ENCODE results near the gene BHLHE40. TPM values are rescaled to one million over a fixed set of nuclear protein-coding genes. Genes with fewer than 3 reads are reported as not detected.

BHLHE40 gene
- total and polyA plus RNA-seq, 2 donors (not counting 3 experiments of a cell fraction or from before 2014, with no cell fraction given), result 40.3 to 57.9 TPM

DNA sequence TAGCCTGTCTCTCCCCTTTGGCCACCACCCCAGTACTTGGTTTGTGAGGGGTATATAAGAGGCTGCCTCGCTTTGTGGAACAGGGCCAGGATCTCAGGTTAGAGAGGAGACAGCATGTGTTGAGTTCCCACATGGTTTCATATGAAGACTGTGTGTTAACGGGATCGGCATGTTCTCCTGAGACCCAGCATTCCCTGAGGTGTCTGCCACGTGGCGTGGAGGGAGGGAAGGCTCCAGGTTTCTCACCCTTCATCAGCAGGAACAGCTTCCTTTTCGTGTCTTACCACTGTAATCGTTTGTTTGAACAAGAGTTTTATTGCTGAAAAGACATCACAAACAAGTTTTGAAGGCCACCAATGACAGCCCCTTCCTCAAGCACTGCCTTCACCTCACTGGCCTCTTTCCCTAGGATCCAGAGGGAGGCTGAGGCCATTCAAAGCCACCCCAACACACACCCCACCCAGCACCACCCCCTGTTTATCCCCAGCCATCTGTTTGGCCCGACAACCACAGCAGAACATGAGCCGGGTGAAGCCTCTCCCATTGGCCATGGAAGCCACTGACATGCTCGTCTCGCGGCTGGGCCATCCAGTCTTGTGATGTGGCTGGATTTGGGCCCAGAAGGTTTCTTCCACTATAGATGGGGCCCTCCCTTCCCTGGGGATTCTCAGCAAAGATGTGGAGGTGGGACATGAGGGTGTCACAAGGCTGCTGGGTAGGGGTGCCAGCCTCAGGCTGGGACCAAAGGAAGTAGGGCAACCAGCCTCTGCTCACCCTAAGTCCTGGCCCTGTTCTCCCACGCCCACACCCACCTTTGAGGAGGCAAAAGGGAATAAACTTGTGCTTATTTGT is 10.0 kb downstream of the BHLHE40 start:
- POLR2A ChIA-PET, result no interaction called here
- Histone ChIP-seq H3K79me2 (ENCODE audit: control insufficient read depth, insufficient read depth, low read length) (peaks cover 4% of the 10 kb centered on the region), H3K4me2 (ENCODE audit: insufficient read depth, low read length) (no peak overlapping the region), H3K36me3 (ENCODE audit: control insufficient read depth in 2 of 2, extremely low read depth in 1 of 2, insufficient read depth in 2 of 2, low read length in 2 of 2) (no peaks in the 10 kb centered on the region), H4K20me1 (replicated peaks; ENCODE audit: control insufficient read depth, extremely low read depth, insufficient read depth, low read length) (no peaks in the 10 kb centered on the region), H3K4me1 (ENCODE audit: control insufficient read depth, extremely low read depth, insufficient read depth, low read length) (peaks cover 39% of the 10 kb centered on the region), H3K4me3 (replicated peaks in 1 of 3; ENCODE audit: insufficient read depth in 1 of 3, low read depth in 1 of 3, low read length in 3 of 3) (no peak overlapping the region), H3K27me3 (ENCODE audit: control insufficient read depth in 2 of 2, insufficient read depth in 2 of 2, low read length in 2 of 2) (no peaks in the 10 kb centered on the region), H3K9ac (replicated peaks; ENCODE audit: extremely low read depth, insufficient read depth, low read length) (no peak overlapping the region), H3K9me3 (replicated peaks; ENCODE audit: control insufficient read depth, insufficient read depth, low read length) (no peaks in the 10 kb centered on the region), H2AFZ (ENCODE audit: low read depth, low read length) (no peak overlapping the region), H3K27ac (ENCODE audit: insufficient read depth, low read depth, low read length) (no peak overlapping the region), H3K9me1 (replicated peaks; ENCODE audit: control insufficient read depth, extremely low read depth, insufficient read depth, low read length) (no peaks in the 10 kb centered on the region)
- TF ChIP-seq GATA2 (IDR thresholded peaks at IDR 0.05; ENCODE audit: insufficient read depth, insufficient read length, low read depth, low read length) (no peak), FOS (IDR thresholded peaks at IDR 0.05; ENCODE audit: borderline replicate concordance, insufficient read depth, low read length) (no peak), POLR2A (IDR thresholded peaks at IDR 0.05; ENCODE audit: low read depth, low read length) (no peak), JUN (IDR thresholded peaks at IDR 0.05; ENCODE audit: borderline replicate concordance, insufficient read depth, insufficient read length, low read depth) (no peak), POLR2AphosphoS5 (IDR thresholded peaks at IDR 0.05; ENCODE audit: insufficient read depth, low read depth, low read length) (no peak)
- TF ChIP-seq, protein P1, sequence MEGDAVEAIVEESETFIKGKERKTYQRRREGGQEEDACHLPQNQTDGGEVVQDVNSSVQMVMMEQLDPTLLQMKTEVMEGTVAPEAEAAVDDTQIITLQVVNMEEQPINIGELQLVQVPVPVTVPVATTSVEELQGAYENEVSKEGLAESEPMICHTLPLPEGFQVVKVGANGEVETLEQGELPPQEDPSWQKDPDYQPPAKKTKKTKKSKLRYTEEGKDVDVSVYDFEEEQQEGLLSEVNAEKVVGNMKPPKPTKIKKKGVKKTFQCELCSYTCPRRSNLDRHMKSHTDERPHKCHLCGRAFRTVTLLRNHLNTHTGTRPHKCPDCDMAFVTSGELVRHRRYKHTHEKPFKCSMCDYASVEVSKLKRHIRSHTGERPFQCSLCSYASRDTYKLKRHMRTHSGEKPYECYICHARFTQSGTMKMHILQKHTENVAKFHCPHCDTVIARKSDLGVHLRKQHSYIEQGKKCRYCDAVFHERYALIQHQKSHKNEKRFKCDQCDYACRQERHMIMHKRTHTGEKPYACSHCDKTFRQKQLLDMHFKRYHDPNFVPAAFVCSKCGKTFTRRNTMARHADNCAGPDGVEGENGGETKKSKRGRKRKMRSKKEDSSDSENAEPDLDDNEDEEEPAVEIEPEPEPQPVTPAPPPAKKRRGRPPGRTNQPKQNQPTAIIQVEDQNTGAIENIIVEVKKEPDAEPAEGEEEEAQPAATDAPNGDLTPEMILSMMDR (IDR thresholded peaks at IDR 0.05; ENCODE audit: extremely low read depth in 1 of 2, insufficient read depth in 1 of 2, low read depth in 1 of 2, low read length in 2 of 2), result no peak
- TF ChIP-seq, protein P2, sequence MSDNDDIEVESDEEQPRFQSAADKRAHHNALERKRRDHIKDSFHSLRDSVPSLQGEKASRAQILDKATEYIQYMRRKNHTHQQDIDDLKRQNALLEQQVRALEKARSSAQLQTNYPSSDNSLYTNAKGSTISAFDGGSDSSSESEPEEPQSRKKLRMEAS (IDR thresholded peaks at IDR 0.05; ENCODE audit: insufficient read depth, insufficient read length), result no peak
- no TSS peak for BruUV-seq (replicated peaks)
- FAIRE-seq (no peak), DNase-seq (ENCODE audit: low read depth, low spot score) (no peak)
- intact Hi-C loops (cut with micrococcal nuclease), result no loop called here
- CTCF ChIA-PET, result interaction anchor here (0.7 kb wide), 1 partner anchor 37 kb away, joined by 4 read pairs; no protein-coding TSS in a partner anchor
- dilution Hi-C loops (cut with MboI; ENCODE audit: extremely low pct_ligation_motif_present, low sequenced_read_pairs), result no loop called here
